ENCODE data around the gene CAMTA1. TPM values are rescaled to one million over a fixed set of nuclear protein-coding genes. Genes with fewer than 3 reads are reported as not detected.

The CAMTA1 gene
- polyA plus RNA-seq, 1 donor (not counting 4 experiments of a cell fraction or from before 2014, with no cell fraction given): 51.4 TPM

GRCh38 chr1:7438396-7438785 is 653.1 kb downstream of the CAMTA1 start:
- Histone ChIP-seq H3K4me3 (ENCODE audit: control insufficient read depth in 2 of 3, extremely low read depth in 1 of 3, insufficient read depth in 2 of 3, low read depth in 1 of 3, low read length in 3 of 3) (no peak overlapping the region), H3K4me1 (ENCODE audit: control insufficient read depth, extremely low read depth, insufficient read depth, low read length) (no peaks in the 10 kb centered on the region), H3K4me2 (ENCODE audit: control insufficient read depth, extremely low read depth, insufficient read depth, low read depth, low read length) (no peak overlapping the region), H3K79me2 (ENCODE audit: control insufficient read depth, insufficient read depth, low read length) (no peaks in the 10 kb centered on the region), H3K27ac (ENCODE audit: control insufficient read depth, insufficient read depth, low read length) (no peak overlapping the region), H3K9me1 (ENCODE audit: control insufficient read depth, extremely low read depth, insufficient read depth, low read length) (no peaks in the 10 kb centered on the region), H3K36me3 (ENCODE audit: control insufficient read depth in 2 of 2, extremely low read depth in 1 of 2, insufficient read depth in 2 of 2, low read length in 2 of 2) (no peaks in the 10 kb centered on the region), H3K9me3 (ENCODE audit: control insufficient read depth, low read depth, low read length) (no peaks in the 10 kb centered on the region), H3K27me3 (ENCODE audit: control insufficient read depth, extremely low read depth, insufficient read depth, low read length) (no peaks in the 10 kb centered on the region), H3K9ac (ENCODE audit: control insufficient read depth, extremely low read depth, insufficient read depth, low read length) (no peak overlapping the region), H4K20me1 (ENCODE audit: control insufficient read depth, extremely low read depth, insufficient read depth, low read length) (no peaks in the 10 kb centered on the region), H2AFZ (ENCODE audit: control insufficient read depth, low read length) (no peak overlapping the region)
- DNase-seq (ENCODE audit: low read depth, low spot score): no peak
- TF ChIP-seq CTCF (optimal IDR thresholded peaks at IDR 0.05 in 1 of 3, IDR thresholded peaks at IDR 0.05 in 1 of 3, conservative IDR thresholded peaks at IDR 0.05 in 1 of 3; ENCODE audit: extremely low read depth in 1 of 3, insufficient read depth in 2 of 3, low read length in 3 of 3) (no peak), EZH2 (IDR thresholded peaks at IDR 0.05; ENCODE audit: low read length) (no peak)
- dilution Hi-C loops (cut with MboI; ENCODE audit: extremely low pct_ligation_motif_present, low sequenced_read_pairs): no loop called here
- no peak for FAIRE-seq

GRCh38 chr1:7438921-7439655 is 653.8 kb downstream of the CAMTA1 start:
- no peaks in the 10 kb centered on the region for H3K36me3 ChIP-seq (ENCODE audit: control insufficient read depth in 2 of 2, extremely low read depth in 1 of 2, insufficient read depth in 2 of 2, low read length in 2 of 2)
- no peaks in the 10 kb centered on the region for H3K79me2 ChIP-seq (ENCODE audit: control insufficient read depth, insufficient read depth, low read length)
- H3K4me1 ChIP-seq (ENCODE audit: control insufficient read depth, extremely low read depth, insufficient read depth, low read length): no peaks in the 10 kb centered on the region
- no peak overlapping the region for H3K4me3 ChIP-seq (ENCODE audit: control insufficient read depth in 2 of 3, extremely low read depth in 1 of 3, insufficient read depth in 2 of 3, low read depth in 1 of 3, low read length in 3 of 3)
- H3K27ac ChIP-seq (ENCODE audit: control insufficient read depth, insufficient read depth, low read length): no peak overlapping the region
- no peak for DNase-seq (ENCODE audit: low read depth, low spot score)
- H2AFZ ChIP-seq (ENCODE audit: control insufficient read depth, low read length): no peak overlapping the region
- TF ChIP-seq CTCF (optimal IDR thresholded peaks at IDR 0.05 in 1 of 3, IDR thresholded peaks at IDR 0.05 in 1 of 3, conservative IDR thresholded peaks at IDR 0.05 in 1 of 3; ENCODE audit: extremely low read depth in 1 of 3, insufficient read depth in 2 of 3, low read length in 3 of 3): no peak
- no peak for TF ChIP-seq EZH2 (IDR thresholded peaks at IDR 0.05; ENCODE audit: low read length)
- no peaks in the 10 kb centered on the region for H3K9me1 ChIP-seq (ENCODE audit: control insufficient read depth, extremely low read depth, insufficient read depth, low read length)
- H3K9me3 ChIP-seq (ENCODE audit: control insufficient read depth, low read depth, low read length): no peaks in the 10 kb centered on the region
- dilution Hi-C loops (cut with MboI; ENCODE audit: extremely low pct_ligation_motif_present, low sequenced_read_pairs): no loop called here
- no peak overlapping the region for H3K4me2 ChIP-seq (ENCODE audit: control insufficient read depth, extremely low read depth, insufficient read depth, low read depth, low read length)
- H4K20me1 ChIP-seq (ENCODE audit: control insufficient read depth, extremely low read depth, insufficient read depth, low read length): no peaks in the 10 kb centered on the region
- H3K27me3 ChIP-seq (ENCODE audit: control insufficient read depth, extremely low read depth, insufficient read depth, low read length): no peaks in the 10 kb centered on the region
- no peak for FAIRE-seq
- no peak overlapping the region for H3K9ac ChIP-seq (ENCODE audit: control insufficient read depth, extremely low read depth, insufficient read depth, low read length)

Measured in keratinocyte (primary cell).